Stimulated activated CD8-positive, alpha-beta memory T cell treated with anti-CD3 and anti-CD28 coated beads, Interleukin-7, amount 100 ng/mL, for 48 hours (primary cell): Measurements from ENCODE around the gene IL1RAPL1.

Experiments
- DNase-seq, 2 donors: peaks; one replicate each; pipeline ENCODE4 v3.0.0-alpha.2; 2020; ENCODE audit warnings: low read depth in 1 of 2; ENCODE audit errors: extremely low read depth in 1 of 2

Gene IL1RAPL1

DNA sequence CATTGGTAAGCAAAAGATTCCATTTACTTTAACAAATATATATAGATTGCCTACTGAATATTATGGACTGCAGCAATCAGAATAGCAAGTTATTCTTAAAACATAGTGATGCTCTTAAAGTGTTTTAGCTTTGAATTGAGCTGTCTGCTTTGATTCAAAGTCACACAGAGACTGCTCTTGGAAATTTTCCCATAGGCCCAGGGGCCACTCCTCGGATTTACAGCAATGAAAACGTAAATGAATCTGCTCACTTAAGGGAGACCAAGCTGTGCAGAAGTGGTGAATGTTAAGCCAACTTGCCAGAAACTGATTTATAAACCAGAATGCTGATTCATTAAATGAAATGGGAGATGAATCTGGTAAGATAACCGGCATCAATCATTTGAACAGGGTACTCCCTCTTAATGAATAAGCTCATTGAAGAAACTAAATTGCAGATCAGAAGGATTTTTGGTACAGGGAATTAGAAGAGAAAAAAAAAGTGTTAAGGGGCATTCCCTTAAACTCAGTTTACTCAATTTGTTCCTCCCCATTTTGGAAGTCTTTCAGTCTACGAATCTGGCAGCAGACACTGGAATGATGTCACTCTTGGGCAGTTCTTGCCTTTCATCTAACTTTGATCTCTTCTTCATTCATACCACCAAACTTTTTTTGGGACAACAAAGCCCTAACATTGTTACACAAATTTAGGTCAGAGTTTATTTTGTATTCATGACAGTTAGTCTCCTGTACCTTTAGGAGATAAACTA is 1264.8 kb downstream of the IL1RAPL1 start:
- no peak for DNase-seq

DNA sequence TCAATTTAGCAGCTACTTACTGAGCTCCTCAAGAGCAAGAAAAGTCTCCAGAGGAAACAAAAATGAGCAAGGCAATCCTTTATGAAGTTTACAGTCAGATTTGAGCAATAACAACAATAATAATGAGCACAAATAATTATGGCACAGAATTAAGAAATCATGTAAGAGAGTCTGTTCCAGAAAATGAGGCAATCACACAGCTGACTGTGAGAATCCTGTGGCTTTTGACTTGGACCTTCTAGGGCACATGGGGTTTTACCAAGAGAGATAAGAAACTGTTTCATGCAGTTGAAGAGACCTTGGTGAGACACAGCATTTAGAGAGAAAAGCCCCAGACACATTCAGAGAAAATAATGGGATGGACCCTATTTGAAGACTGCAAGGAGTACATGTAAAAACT is 1265.5 kb downstream of the IL1RAPL1 start:
- DNase-seq, result no peak

DNA sequence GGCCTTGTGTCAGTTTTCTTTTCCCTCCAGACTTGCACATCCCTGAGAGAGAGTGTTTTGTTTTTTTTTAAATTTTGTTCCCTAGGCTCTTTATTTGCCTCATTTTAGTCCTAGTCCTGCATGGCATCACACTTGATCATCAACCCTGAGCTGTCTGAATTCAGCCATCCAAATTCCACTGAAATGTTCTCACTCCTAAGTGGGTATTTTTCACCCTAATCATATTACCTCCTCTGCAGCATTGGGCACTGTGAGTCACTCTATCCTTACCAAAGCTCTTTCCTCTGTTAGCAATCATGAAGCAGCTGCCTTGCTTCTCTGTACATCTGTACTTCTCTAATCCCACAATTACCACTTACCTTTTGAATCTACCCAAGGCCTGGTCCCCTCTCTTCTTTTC is 1271.5 kb downstream of the IL1RAPL1 start:
- DNase-seq, result no peak

DNA sequence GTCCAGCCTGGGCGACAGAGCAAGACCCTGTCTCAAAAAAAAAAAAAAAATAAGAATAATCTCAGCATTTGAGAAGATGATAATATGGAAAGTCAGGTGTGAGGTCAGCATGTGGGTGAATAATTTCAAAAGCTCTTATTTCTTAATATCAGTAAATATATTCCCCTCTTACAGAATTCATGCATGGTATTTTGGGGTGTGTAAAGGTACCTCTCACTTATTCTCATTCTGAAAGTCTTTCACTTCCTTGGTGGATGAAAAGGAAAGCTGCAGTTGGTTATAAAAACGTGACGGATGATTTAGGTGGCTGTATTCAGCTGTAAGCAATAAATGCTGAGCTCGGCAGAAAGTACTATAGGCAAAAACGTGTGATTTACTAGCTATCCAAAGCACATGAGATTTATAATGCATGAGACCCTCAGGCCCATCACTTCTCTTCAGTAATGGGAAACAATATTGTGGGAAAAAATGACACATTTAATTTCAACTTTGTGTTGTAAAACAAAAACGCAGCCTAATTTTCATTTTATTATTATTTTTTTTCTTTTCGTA is 1275.0 kb downstream of the IL1RAPL1 start:
- no peak for DNase-seq

DNA sequence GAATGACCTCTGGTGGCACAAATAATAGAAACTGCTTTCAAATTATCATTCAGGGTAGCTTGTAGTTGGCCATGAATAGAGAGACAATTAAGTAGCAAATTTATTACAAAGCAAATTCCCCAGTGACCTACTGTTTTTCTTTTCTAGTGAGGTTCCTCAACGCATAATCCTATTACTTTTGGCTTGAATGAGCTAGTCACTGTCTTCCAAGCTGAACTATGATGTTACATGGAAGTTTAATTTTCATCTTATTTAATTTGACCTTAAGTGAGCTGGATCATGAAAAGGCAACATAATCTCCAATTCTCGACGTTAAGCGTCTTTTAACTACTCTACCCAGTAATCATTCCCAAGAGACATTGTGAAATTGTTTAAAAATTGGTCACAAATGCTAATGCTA is 1280.7 kb downstream of the IL1RAPL1 start:
- DNase-seq, result no peak

DNA sequence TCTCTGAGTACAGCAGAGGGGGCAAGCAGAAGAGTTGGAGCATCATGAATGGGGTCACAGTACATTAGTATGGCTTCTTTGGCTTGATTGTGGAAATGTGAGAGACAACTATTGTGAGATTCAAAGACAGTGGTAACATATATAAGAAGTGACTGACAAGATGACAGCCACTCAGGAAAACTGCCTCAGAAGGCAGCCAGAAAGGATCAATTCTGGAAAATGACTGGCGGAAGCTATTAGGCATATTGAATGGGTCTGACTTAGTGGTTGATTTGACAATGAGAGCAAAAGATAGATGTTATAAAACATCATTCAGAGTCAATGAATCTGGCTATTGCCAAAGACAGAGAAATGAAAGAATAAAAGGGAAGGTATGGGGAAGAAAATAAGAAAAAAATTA is 1282.6 kb downstream of the IL1RAPL1 start:
- no peak for DNase-seq

DNA sequence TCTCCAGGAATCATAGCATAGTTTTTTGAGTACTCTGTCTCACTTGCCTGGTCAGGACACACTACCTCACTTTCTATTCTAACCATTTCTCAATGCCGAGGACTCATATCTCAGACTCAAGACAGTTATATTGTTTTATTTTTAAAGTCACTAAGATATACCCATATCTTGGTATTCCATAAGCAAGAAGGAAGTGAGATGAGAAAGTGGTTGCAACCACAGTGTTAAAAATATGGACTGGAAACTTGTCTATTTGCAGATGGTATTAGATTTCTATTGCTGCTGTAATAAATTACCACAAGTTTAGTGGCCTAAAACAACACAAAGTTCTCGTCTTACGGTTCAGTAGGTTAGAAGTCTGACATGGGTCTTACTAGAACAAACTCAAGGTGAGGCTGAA is 1283.4 kb downstream of the IL1RAPL1 start:
- no peak for DNase-seq

DNA sequence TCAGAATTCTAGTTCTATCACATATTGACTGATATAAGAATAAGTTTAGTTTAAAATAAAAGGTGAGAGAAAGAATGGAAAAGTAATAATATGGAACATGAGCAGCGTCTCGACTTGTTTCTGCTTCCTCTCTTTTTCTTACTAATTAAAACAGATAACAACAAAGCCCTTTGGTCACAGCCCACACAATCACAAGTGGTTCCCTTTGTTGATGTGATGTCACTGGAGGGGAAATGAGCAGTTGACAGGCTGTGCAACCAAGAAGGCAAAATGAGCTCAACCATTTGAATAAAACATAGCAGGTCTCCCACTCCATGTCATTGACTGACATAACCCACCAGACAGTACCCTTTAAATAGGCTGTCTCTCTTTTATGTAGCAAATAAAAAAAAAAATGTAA is 1285.6 kb downstream of the IL1RAPL1 start:
- no peak for DNase-seq

DNA sequence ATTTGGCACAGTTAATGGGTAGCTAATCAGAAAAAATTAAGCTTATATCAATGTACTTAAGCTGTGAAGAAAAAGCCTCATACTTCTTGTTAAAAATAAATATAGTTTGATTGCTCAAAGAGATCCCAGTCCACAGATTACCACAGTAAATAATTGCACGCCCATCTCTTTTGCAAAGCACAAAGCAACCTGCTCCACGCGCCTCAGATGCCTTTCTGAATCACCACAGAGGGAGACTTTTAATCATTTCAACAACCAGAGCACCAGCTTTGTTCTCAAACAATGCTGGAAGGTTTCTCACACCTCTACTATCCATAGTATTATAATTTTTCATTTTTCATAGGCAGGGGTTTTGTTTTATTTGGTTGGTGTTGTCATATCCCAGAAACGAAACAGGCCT is 1289.5 kb downstream of the IL1RAPL1 start:
- DNase-seq, result no peak

DNA sequence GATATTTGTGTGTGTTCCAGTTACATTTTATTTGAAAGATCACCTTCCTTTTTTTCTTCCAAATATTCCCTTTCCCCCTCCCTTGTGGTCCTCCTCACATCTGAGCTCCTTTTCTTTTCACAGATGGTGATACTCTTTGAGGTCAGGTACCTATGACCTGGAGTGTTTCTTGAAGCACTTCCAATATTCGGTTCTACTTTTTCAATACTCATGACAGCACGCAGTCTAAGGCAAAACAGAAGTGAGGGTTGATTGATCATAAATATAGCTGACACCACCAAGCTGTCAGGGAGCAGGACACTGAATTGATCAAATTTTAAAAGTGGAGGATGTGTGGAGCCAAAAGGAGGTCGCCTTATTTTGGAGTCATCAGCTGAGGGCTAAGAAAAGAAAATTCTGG is 1293.7 kb downstream of the IL1RAPL1 start:
- no peak for DNase-seq

DNA sequence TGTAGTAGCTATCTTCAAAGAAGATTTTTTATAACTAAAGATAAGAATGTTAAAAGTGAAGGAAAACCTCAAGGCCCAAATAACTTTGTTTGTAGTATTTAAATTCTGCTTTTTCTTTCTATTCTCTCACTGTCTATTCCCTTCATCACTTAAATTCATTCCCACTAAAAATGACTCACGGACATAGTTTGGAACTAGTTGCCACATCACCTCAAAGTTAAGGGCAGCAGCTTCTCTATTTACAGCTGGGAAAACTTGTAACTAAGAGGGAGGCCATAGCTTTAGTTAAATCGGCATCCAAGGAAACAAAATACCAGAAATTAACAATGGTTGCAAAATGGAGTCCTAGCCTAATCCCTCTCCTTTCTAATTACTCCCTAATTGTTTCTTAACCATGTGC is 1302.8 kb downstream of the IL1RAPL1 start:
- no peak for DNase-seq

DNA sequence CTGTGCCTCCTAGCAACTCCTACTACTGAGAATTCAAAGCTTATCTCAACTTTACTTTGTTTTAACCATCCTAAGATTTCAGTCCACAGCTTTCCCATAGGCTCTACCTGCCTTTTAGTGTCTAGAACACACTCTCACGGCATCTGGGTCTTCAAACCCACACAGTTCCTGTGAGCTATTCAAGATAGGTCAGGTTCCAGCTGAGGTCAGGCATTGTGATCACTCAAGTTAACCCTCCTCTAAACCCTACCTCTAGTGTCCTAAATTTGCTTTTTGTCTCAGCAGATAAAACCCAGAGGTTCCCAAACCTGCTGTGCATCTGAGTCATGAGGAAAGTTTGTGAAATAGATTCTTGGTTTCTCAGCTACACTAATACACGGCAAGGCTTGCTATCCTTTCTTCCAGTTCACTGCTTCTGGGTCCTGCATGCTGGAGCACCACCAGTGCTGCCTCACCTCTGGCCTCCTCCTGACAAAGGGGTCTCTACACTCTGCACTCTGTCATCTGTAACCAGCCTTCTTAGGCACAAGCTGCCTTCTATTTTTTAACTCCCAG is 1303.5 kb downstream of the IL1RAPL1 start:
- no peak for DNase-seq

DNA sequence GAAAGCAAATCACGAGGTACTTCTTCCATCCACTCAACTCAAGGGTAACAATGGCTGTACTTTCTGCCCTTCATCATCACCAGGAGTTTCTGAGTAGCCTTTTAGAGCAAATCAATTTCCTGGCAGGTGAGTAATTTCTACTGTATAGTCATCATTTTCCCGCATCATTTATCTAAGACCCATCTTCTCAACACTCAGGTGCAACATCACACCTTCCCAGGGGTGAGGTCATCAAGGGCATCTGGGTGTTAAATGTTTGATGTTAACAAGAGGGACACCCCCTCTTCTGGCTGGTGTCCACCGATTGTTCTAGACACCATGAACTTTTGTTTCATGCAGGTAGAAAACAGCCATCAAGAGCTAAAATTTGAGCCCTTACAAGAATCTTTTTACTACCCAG is 1314.8 kb downstream of the IL1RAPL1 start:
- DNase-seq, result no peak

DNA sequence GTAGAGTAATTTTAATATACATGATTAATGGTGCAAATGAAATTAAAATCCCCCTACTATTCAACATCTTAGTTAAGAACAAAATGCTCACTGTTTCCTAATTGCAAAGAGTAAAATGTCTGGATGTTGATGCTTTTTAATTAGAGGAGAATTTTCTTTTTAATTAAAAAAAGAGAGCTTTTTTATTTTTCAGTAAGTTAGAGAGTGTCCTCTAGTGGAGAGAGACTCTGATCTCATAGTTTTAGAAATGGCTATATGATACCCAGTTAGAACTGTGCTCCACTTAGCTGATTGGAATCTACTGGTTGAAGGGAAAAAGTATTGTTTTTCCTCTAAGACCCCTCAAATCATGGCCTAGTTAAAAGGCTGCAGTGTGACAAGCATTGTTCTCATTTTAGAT is 1316.1 kb downstream of the IL1RAPL1 start:
- DNase-seq, result no peak

DNA sequence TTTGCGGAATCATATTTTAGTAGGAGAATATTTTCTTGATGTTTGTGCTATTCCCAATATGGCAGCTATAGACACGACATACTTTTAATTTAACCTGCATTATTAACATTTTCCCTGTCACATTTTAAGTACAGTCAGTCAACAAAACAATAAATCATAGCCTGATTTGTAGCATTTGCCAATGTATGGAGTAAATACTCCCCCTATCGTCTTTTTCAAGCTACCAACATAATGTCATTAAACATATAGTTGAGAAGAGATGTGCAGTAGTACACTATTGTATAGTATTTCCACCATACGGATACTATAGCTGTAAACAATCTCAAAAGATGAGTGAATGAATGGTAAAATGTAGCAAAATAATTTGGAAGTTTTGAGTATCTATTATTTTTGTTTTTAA is 1324.4 kb downstream of the IL1RAPL1 start:
- DNase-seq, result no peak

DNA sequence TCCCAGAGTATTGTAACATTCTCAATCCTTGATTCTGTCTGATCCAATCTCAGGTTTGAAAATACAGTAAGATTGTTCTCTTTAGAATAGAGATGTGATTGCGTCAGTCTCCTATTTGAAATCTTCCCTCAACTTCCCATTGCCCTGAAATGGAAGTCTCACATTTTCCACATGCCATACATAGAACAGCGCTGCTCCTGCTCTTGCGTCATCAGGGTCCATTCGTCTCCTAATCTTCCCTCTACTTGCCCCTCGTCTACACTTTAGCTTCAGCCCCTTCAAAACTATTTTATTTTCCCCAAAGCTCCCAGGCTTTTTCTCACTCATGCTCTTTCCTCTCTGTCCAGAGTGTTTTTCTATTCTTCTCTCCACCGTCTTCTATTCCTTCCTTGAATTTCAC is 1326.4 kb downstream of the IL1RAPL1 start:
- no peak for DNase-seq

DNA sequence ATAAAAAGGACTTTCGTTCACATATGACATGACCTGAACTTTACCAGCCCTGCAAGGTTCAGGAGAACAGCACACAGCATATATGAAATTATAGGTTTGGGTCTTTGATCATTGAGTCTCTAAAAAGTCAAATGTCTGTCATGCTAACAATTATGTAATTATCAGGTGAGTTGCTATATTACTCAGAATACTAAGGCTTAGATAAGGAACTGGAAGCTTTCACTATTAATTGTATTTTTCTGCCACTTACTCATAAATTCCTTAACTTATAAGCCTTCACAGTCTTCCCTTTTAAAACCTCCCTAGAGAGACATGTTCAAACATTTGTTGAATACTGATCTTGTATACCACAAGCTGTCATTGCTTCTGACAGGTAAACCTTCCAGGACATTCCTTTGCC is 1335.4 kb downstream of the IL1RAPL1 start:
- DNase-seq, result no peak

DNA sequence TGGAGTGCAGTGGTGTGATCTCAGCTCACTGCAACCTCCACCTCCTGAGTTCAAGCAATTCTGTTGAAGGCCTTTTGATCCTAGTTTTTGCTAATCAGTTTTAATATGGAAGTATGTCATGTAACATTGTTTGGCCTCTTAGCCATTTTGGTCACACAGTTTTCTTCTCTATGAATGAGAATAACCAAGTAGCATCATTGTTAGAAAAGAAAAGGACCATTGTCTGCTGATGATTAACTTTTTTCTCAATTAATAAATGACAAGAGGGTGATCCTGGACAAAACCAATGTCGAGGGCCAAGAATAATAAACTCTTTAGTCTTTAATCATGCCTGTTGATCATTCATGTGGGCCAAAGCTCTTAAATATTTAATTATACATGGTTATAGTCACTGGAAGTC is 1338.8 kb downstream of the IL1RAPL1 start:
- no peak for DNase-seq

DNA sequence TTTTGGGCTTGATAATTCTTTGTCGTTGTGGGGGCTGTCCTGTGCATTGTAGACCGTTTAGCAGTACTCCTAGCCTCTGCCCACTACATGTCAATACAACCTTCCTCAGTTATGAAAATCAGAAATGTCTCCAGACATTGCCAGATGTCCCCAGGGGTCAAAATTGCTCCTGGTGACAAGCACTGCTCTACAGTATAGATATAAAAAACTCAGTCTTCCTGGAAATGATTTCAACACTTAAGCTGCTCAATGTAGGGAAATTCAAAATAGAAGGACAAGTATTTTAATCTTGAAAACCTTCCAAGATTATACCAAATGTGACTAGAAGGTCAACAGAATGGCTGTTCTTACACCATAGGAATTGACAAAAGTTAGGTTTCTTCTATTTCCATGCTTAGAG is 1339.4 kb downstream of the IL1RAPL1 start:
- no peak for DNase-seq

DNA sequence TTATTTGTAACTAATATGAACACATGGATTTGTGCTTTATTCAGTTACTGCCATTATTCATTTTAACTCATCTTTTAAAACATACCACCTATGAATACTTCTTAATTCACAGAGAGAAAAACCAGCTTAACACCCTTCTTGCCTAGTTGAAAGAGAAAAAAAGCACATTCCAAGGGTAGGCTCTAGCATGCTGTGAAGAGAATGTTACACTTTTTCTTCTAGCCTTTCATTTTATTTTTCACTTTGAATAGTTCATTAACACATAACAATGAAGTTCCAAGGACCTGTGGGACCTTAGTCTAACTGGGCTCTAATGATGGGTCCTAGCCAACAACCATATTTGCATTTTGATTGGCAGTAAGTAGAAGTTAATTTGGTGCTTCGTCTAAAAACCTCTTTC is 1348.2 kb downstream of the IL1RAPL1 start:
- DNase-seq, result no peak

DNA sequence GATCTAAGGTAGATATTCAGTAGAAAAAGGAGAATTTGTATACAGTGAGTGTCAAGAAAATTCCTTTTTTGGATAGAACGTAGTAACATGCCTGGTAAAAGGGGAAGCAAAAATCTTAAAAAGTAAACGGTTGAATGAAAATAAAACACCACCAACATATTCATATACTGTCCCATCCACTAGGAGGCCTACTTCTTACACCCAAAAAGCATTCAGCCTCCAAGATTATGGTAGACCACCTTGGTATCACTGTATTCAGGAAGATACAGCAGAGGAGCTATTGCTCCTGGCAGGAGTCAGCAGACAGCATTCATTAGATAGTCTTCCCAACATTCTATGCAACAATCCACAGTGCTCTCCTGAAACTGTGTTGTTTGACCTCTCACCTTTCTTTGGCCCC is 1353.5 kb downstream of the IL1RAPL1 start:
- DNase-seq, result no peak

DNA sequence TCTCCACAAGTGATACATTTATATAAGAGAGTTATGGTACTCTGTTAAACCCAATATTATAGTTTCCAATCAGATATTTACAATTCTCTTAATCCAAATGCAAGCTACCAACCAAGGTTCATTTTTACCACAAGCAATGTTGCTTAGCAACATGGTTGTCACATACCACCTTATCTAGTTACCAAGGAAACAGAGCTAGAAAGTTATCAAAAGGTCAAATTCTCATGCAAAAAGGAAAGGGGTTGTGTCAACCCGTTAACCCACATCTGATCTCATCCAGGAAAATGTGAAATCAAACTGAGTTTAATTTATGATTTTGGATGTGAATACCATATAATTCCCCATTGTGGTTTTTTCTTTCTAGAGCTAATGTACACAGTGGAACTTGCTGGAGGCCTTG is 1354.0 kb downstream of the IL1RAPL1 start:
- DNase-seq, result no peak

DNA sequence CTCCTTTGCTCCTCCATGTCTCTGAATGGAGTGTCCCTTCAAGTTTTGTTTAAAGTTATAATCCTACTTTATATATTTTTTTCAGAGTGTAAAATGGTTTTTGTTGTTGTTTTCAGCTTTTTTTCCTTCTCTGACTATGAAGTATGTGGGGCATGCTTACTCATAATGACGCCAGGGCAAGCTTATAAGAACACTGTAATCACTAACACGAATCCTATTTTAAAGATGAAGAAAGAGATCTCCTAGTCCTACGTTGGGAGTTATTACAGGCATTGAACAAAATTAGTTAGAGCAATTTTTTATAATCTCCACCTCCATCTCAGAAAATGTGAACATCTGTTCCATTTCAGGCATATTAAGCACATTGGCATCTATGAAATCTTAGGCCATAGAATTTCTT is 1360.0 kb downstream of the IL1RAPL1 start:
- no peak for DNase-seq
